Esophagus muscularis mucosa (tissue), 4 donors: ENCODE data around the gene STRADA. TPM values are rescaled to one million over a fixed set of nuclear protein-coding genes. Genes with fewer than 3 reads are reported as not detected.

Experiments used
- DNase-seq: peaks from one replicate; pipeline ENCODE4 v3.0.0-alpha.2; 2017; ENCODE audit errors: extremely low spot score
- H3K27ac ChIP-seq, 4 donors: fragments of 200-600 bp; sonication (generic); replicated peaks in 1 of 4; 1 replicate in 3 of 4; 2 replicates in 1 of 4; pipeline ENCODE4 v1.5.1; 2016 to 2019; ENCODE audit warnings: mild to moderate bottlenecking in 1 of 4
- H3K27me3 ChIP-seq, 4 donors: fragments of 200-600 bp; sonication (generic); one replicate each; pipeline versions ENCODE4 v1.5.1 to v1.6.0; 2016 to 2019
- H3K36me3 ChIP-seq, 4 donors: fragments of 200-600 bp; sonication (generic); one replicate each; pipeline ENCODE4 v1.5.1; 2016 to 2019
- H3K4me1 ChIP-seq, 4 donors: fragments of 200-600 bp; sonication (generic); one replicate each; pipeline ENCODE4 v1.5.1; 2016 to 2019
- H3K4me3 ChIP-seq, 4 donors: fragments of 200-600 bp; sonication (generic); 1 replicate in 2 of 4; 2 replicates in 2 of 4; pipeline ENCODE4 v1.5.1; 2016 to 2019; ENCODE audit warnings: mild to moderate bottlenecking in 4 of 4, moderate library complexity in 1 of 4
- H3K9me3 ChIP-seq, 4 donors: fragments of 200-600 bp; sonication (generic); 1 replicate in 3 of 4; 2 replicates in 1 of 4; pipeline ENCODE4 v1.5.1; 2016 to 2019
- EP300 ChIP-seq: sonication (generic); formaldehyde crosslinking; IDR thresholded peaks from one replicate; pipeline ENCODE4 v1.6.1; 2017; ENCODE audit warnings: antibody characterized with exemption
- POLR2A ChIP-seq: fragments of 450-650 bp; IDR thresholded peaks from one replicate; pipeline ENCODE4 v1.6.1; 2017; ENCODE audit warnings: antibody characterized with exemption, moderate library complexity, mild to moderate bottlenecking, low read depth
- POLR2AphosphoS5 ChIP-seq, 2 donors: sonication (generic); formaldehyde crosslinking; IDR thresholded peaks; one replicate each; pipeline ENCODE4 v1.6.1; 2017; ENCODE audit warnings: antibody characterized with exemption in 2 of 2
- WGBS: methylation state at CpG from one replicate; pipeline ENCODE4 v1.1.5; 2018; 5-methylcytosine and 5-hydroxymethylcytosine counted together
- intact Hi-C: fragments of 100-400 bp; cut with DNase I; formaldehyde crosslinking; loops from one replicate; pipeline ENCODE4 v1.15.1; 2023
- total RNA-seq, 4 donors: library from RNA; depleted of rRNA; stranded (reverse); fragments of >200 nt; gene quantifications; one replicate each; pipeline versions ENCODE4 v1.1.0 to v1.2.1, GENCODE V29; 2016
- TF ChIP-seq, protein P1 (sequence below), 3 experiments: fragments of 200-600 bp in 2 of 3; fragments of 450-650 bp in 1 of 3; sonication (generic) in 2 of 3; IDR thresholded peaks; one replicate each; pipeline ENCODE4 v1.5.1; 2017 to 2019; ENCODE audit warnings: antibody characterized with exemption in 3 of 3, mild to moderate bottlenecking in 2 of 3, moderate library complexity in 1 of 3

Gene STRADA
- total RNA-seq, 4 donors from 2014 or later = 18.2 to 20.5 (median 20.1) TPM

- no peaks in the 10 kb centered on the region for H3K9me3 ChIP-seq
- intact Hi-C loops = loop anchor here (5.0 kb wide), 1 partner anchor 79 kb away; the partner anchor contains the start of gene MAP3K3
- no peak for DNase-seq
- WGBS = 75% methylated on average over 9 of the region's 10 CpGs
- peaks cover 12 to 40% (median 39%) of the 10 kb centered on the region in 4 donors for H3K36me3 ChIP-seq
- peak overlapping the region; percentile 65 to 68 (median 66) for H3K4me3 ChIP-seq
- peaks cover 20 to 61% (median 55%) of the 10 kb centered on the region in 4 donors for H3K4me1 ChIP-seq
- TF ChIP-seq, protein P1, sequence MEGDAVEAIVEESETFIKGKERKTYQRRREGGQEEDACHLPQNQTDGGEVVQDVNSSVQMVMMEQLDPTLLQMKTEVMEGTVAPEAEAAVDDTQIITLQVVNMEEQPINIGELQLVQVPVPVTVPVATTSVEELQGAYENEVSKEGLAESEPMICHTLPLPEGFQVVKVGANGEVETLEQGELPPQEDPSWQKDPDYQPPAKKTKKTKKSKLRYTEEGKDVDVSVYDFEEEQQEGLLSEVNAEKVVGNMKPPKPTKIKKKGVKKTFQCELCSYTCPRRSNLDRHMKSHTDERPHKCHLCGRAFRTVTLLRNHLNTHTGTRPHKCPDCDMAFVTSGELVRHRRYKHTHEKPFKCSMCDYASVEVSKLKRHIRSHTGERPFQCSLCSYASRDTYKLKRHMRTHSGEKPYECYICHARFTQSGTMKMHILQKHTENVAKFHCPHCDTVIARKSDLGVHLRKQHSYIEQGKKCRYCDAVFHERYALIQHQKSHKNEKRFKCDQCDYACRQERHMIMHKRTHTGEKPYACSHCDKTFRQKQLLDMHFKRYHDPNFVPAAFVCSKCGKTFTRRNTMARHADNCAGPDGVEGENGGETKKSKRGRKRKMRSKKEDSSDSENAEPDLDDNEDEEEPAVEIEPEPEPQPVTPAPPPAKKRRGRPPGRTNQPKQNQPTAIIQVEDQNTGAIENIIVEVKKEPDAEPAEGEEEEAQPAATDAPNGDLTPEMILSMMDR (IDR thresholded peaks at IDR 0.05) = no peak
- no peak for TF ChIP-seq EP300
- TF ChIP-seq POLR2AphosphoS5 (IDR thresholded peaks at IDR 0.05) = no peak
- no peak for TF ChIP-seq POLR2A
- H3K27ac ChIP-seq = peak overlapping the region; percentile 48 to 83 (median 74)
- H3K27me3 ChIP-seq = peaks cover 0 to 19% (median 0%) of the 10 kb centered on the region in 4 donors
These were observed 40.2 kb downstream of the STRADA start for GRCh38 chr17:63701456-63701820.

DNA sequence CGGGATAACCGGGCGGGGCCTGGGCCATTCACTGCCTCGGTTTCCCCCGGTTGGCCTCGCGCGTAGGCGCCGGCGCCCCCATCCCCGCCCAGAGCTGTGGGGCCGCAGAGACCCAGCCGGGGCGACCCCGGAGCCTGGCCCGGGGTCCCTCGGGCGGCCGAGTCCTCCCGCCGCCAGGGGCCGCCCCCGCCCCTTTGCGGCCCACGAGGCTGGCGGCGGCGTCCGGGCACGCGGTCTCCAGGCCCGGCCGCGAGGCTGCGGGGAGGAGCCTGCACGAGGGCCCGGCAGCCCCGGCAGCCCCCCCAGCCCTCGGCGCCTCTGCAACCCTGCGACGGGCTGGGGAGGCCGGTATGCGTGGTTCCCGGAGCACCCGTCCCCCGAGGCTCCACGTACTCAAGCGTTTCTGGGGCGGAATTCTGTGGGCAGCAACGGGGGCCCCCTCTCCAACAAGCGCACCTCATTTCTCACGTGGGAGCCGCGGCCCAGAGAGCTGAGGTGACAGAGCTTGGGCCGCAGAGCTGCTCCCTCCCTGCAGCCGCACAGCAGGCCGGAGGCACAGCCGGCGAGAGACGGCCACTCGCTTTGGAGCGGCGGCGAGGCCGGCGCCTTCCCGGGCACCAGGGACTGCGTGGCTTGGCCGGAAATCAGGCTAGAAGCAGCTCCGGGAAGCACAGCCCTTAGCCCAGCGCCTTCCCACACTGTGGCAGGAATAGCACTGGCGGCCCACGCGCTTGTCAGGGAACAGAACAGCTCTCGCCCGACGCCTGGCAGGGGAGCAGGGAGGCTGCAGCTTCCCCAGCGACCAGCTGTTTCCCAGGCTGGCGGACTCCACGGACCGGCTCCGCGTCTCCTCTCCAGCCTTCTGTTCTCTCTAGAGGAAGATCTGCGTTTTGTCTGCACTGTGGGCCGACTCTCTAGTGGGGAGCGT is 40.8 kb downstream of the STRADA start:
- H3K27ac ChIP-seq = peak overlapping the region; percentile 48 to 83 (median 74)
- DNase-seq = no peak
- peaks cover 0 to 19% (median 0%) of the 10 kb centered on the region in 4 donors for H3K27me3 ChIP-seq
- intact Hi-C loops = loop anchor here (5.0 kb wide), 1 partner anchor 78 kb away; the partner anchor contains the start of gene MAP3K3
- H3K4me3 ChIP-seq = peak overlapping the region; percentile 65 to 68 (median 66)
- peak; percentile 40 to 41 for TF ChIP-seq POLR2AphosphoS5 (IDR thresholded peaks at IDR 0.05)
- TF ChIP-seq, protein P1 (IDR thresholded peaks at IDR 0.05) = peak in 2 of 3 experiments; percentile 10 to 25
- TF ChIP-seq EP300 = no peak
- 13% methylated on average over 23 of the region's 88 CpGs for WGBS
- peaks cover 20 to 61% (median 55%) of the 10 kb centered on the region in 4 donors for H3K4me1 ChIP-seq
- peaks cover 12 to 33% (median 33%) of the 10 kb centered on the region in 4 donors for H3K36me3 ChIP-seq
- no peaks in the 10 kb centered on the region for H3K9me3 ChIP-seq

- intact Hi-C loops = loop anchor here (5.0 kb wide), 1 partner anchor 78 kb away; the partner anchor contains the start of gene MAP3K3
- 0% methylated on average over 32 of the region's 133 CpGs for WGBS
- no peak for TF ChIP-seq POLR2AphosphoS5 (IDR thresholded peaks at IDR 0.05)
- TF ChIP-seq POLR2A = no peak
- TF ChIP-seq, protein P1 (IDR thresholded peaks at IDR 0.05) = no peak
- no peak for TF ChIP-seq EP300
- no peak for DNase-seq
- peaks cover 20 to 61% (median 54%) of the 10 kb centered on the region in 4 donors for H3K4me1 ChIP-seq
- H3K9me3 ChIP-seq = no peaks in the 10 kb centered on the region
- peak within 1 kb of the TSS; percentile 65 to 68 (median 66) for H3K4me3 ChIP-seq
- H3K27me3 ChIP-seq = peaks cover 0 to 19% (median 0%) of the 10 kb centered on the region in 4 donors
- H3K27ac ChIP-seq = peak within 1 kb of the TSS; percentile 67 to 83 (median 74)
- peaks cover 7 to 32% (median 30%) of the 10 kb centered on the region in 4 donors for H3K36me3 ChIP-seq
These were observed 41.7 kb downstream of the STRADA start, which contains the start of gene LIMD2 for GRCh38 chr17:63699638-63700527. Gene LIMD2 (minus strand): TSS chr17:63700125. CDS start chr17:63699298, 827 bp downstream.

DNA sequence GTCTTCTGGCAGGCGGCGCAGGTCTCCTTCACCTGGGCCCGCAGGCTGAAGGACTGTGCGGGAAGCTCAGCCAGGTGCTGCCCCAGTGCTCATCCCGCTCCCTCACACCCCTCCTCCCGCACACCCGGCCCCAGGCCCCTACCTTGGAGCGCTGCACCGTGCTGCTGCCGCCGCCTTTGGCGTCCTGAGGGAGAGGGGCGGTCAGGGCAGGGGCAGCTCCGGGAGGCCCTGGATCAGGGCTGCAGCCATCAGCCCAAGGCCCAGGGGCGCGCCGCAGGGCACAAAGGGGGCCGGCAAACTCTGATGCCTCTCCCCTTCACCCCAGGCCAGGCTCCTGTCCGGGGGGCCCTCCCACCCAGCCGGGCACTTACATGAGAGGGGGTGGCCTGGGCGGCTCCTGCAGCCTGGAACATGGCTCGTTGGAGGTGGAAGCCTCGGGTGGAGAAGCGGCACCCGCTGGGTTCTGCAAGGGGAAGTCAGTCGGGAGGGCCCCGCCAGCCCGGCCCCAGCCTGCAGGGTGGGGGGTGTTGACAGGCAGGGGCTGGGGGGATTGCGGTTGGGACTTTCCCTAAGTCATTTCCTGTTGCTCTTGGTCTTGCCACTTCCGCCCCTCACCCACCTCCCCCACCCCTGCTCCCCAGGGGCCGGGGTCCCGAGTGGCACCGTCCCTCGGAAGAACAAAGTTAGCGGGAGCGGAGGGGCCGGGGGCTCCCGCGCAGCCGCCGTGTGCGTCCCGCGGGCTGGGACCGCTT is 42.5 kb downstream of the STRADA start:
- intact Hi-C loops = no loop called here
- peak overlapping the region; percentile 67 to 83 (median 74) for H3K27ac ChIP-seq

More for the DNA sequence above, 42.5 kb downstream of the STRADA start:
- 6% methylated on average over 17 of the region's 45 CpGs for WGBS
- Histone ChIP-seq H3K27me3 (peaks cover 0 to 19% (median 0%) of the 10 kb centered on the region in 4 donors), H3K4me1 (peaks cover 20 to 66% (median 54%) of the 10 kb centered on the region in 4 donors), H3K36me3 (peaks cover 8 to 31% (median 30%) of the 10 kb centered on the region in 4 donors), H3K4me3 (peak overlapping the region; percentile 65 to 68 (median 66)), H3K9me3 (no peaks in the 10 kb centered on the region)
- TF ChIP-seq, protein P1 (IDR thresholded peaks at IDR 0.05) = no peak
- peak in 1 of 2 donors; percentile 20 for TF ChIP-seq POLR2AphosphoS5 (IDR thresholded peaks at IDR 0.05)
- DNase-seq = no peak
